ENCODE measurements around the gene DLG1.

Gene DLG1

DNA sequence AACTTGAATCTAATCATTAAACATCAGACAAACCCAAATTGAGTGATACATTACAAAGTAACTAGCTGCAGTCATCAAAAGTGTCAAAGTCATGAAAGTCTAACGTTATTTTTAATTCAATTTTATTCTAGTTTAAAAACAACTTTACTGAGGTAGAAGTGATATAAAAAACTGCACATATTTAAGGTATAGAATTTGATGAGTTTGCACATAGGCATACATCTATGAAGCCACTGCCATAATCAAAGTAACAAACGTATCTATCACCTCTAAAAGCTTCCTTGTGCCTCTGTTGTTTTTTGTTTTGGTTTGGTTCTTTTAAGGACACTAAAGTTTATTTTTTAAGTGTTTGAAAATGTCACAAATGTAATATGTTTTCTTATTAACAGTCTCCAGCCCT lies 130.9 kb downstream of the DLG1 start:
- TF ChIP-seq, protein P1, sequence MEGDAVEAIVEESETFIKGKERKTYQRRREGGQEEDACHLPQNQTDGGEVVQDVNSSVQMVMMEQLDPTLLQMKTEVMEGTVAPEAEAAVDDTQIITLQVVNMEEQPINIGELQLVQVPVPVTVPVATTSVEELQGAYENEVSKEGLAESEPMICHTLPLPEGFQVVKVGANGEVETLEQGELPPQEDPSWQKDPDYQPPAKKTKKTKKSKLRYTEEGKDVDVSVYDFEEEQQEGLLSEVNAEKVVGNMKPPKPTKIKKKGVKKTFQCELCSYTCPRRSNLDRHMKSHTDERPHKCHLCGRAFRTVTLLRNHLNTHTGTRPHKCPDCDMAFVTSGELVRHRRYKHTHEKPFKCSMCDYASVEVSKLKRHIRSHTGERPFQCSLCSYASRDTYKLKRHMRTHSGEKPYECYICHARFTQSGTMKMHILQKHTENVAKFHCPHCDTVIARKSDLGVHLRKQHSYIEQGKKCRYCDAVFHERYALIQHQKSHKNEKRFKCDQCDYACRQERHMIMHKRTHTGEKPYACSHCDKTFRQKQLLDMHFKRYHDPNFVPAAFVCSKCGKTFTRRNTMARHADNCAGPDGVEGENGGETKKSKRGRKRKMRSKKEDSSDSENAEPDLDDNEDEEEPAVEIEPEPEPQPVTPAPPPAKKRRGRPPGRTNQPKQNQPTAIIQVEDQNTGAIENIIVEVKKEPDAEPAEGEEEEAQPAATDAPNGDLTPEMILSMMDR (IDR thresholded peaks at IDR 0.05; ENCODE audit: insufficient read depth, low read depth, low read length, missing control alignments) = no peak
- H3K4me3 ChIP-seq (ENCODE audit: low read length) = no peak overlapping the region
- DNase-seq (ENCODE audit: low read depth) = no peak

DNA sequence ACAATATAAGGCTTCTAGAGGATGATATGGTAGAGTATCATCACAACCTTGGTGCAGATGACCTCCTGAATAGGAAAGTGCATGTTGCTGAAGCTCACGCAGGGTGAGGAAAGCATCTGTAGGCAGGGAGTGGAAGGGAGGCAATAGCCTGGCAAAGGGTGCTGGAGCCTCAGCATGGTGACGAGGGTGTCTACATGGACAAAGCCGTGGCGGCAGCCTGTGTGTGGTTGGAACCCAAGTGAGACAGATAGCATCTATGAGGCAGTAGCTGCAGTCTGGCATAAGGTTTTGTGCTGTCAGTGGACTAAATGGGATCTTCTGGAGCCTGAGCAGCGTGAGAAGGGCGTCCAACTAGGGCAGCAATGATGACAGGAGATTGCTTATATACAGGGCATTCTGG lies 132.5 kb downstream of the DLG1 start:
- TF ChIP-seq, protein P1 (IDR thresholded peaks at IDR 0.05; ENCODE audit: insufficient read depth, low read depth, low read length, missing control alignments) = no peak
- H3K4me3 ChIP-seq (ENCODE audit: low read length) = no peak overlapping the region
- no peak for DNase-seq (ENCODE audit: low read depth)

DNA sequence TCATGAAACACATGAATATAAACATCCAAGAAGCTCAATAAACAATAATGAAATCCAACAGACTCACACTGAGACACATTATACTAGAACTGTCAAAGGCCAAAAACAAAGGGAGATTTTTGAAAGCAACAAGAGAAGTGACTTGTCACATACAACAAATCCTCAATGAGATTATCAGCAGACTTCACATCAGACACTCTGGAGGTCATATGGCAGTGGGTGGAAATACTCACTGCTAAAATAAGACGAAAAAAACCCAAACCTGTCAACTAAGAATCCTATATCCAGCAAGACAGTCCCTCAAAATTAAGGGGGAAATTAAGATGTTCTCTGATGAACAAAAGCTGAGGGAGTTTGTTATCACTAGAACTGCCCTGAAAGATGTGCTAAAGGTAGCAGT lies 143.4 kb downstream of the DLG1 start:
- H3K4me3 ChIP-seq (ENCODE audit: low read length) = no peak overlapping the region
- TF ChIP-seq, protein P1 (IDR thresholded peaks at IDR 0.05; ENCODE audit: insufficient read depth, low read depth, low read length, missing control alignments) = no peak
- DNase-seq (ENCODE audit: low read depth) = no peak

DNA sequence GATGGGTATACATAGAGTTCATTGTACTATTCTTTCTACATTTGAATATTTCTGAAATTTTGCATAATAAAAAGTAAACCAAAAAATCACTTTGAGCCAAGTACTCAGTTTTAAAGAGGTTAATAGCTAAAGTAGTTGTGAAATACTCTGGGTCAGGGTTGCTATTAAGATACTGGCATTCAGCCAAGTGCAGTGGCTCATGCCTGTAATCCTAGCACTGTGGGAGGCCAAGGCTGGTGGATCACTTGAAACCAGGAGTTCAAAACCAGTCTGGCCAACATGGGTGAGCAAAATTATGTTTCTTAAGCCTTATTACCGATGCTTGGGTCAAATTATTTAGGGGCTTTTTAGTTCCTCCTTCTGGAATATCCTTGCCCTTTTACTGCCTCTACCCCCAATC lies 146.8 kb downstream of the DLG1 start:
- peak; percentile 82 for DNase-seq (ENCODE audit: low read depth)
- TF ChIP-seq, protein P1 (IDR thresholded peaks at IDR 0.05; ENCODE audit: insufficient read depth, low read depth, low read length, missing control alignments) = no peak
- H3K4me3 ChIP-seq (ENCODE audit: low read length) = no peak overlapping the region

DNA sequence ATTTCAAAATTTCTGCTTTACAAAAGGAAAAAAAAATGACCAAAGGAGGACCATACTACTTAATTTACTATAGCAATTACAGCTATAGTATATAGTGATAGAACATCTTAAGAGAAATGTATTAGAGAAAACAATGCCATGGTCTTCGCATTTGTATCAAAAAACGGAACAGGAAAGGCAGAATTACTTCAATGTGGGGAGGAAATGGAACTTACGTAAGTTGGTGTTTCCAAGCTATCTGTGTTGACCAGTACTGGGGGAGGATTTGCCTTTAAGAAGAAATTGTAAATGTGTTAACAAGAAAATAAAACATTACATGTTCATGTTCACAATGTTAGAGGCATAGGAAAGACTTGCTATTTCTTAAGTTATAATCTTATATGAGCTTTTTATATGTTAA lies 148.9 kb downstream of the DLG1 start:
- TF ChIP-seq, protein P1 (IDR thresholded peaks at IDR 0.05; ENCODE audit: insufficient read depth, low read depth, low read length, missing control alignments) = no peak
- no peak for DNase-seq (ENCODE audit: low read depth)
- H3K4me3 ChIP-seq (ENCODE audit: low read length) = no peak overlapping the region

DNA sequence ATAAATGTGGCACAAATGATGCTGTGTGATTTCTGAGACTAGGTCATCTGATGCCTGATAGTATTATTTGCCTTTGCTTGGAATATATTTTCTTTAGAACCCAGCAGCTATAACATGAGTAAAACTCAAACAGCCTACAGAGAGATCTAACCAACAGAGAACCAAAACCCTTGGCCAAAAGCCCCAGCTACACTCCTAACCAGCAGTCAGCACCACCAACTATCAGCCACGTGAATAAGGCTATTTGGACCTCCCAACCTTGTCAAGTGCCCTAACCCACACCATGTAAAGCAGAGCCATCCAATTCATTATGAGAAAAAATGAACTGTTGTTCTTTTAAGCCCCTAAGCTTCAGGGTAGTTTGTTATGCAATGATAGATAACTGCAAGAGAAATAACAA lies 154.2 kb downstream of the DLG1 start:
- DNase-seq (ENCODE audit: low read depth) = no peak
- TF ChIP-seq, protein P1 (IDR thresholded peaks at IDR 0.05; ENCODE audit: insufficient read depth, low read depth, low read length, missing control alignments) = no peak
- no peak overlapping the region for H3K4me3 ChIP-seq (ENCODE audit: low read length)

DNA sequence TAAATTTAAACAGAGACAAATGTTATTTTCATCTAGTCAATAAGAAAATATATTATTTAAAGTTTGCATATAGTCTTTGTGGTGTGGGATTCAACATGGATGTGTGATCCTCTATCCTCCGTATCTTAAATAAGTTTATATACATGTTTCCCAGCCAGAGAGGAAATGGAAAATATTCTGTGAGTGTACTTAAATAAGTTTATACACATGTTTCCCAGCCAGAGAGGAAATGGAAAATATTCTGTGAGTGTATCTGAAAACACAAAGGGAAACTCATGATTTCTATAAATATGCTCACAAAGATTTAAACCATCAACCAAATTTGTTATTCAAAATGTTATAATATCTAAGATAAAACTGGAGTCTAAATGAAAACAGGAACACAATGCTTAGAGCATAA lies 158.8 kb downstream of the DLG1 start:
- DNase-seq (ENCODE audit: low read depth) = no peak
- TF ChIP-seq, protein P1 (IDR thresholded peaks at IDR 0.05; ENCODE audit: insufficient read depth, low read depth, low read length, missing control alignments) = no peak
- no peak overlapping the region for H3K4me3 ChIP-seq (ENCODE audit: low read length)

Data from epithelial cell of esophagus (primary cell).